ENCODE results near the gene SEMA3A.

SEMA3A gene

DNA sequence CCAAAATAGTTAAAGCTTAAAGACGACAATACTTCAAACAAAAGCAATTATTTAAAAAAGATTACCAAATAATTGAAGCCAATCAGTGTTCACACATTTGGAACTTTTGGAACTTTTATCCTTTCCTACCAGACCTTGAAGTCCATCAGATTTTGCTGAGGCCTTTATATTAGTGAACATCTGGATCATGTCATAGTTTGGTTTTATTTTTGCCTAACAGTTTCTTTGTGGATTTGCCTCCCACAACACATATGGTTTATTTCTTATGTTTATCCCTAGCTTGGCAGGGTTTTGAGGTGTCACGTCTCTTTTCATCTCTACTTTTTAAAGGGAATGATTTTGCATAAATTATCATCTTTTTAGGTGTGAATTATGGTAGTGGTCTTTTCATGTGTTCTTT lies 242.4 kb downstream of the SEMA3A start:
- H3K27me3 Mint-ChIP-seq, result no peaks in the 10 kb centered on the region
- H3K36me3 Mint-ChIP-seq, result no peaks in the 10 kb centered on the region
- H3K27ac Mint-ChIP-seq, result no peak overlapping the region
- H3K4me3 Mint-ChIP-seq, result no peak overlapping the region
- H3K9me3 Mint-ChIP-seq, result no peaks in the 10 kb centered on the region
- no peaks in the 10 kb centered on the region for H3K4me1 Mint-ChIP-seq

DNA sequence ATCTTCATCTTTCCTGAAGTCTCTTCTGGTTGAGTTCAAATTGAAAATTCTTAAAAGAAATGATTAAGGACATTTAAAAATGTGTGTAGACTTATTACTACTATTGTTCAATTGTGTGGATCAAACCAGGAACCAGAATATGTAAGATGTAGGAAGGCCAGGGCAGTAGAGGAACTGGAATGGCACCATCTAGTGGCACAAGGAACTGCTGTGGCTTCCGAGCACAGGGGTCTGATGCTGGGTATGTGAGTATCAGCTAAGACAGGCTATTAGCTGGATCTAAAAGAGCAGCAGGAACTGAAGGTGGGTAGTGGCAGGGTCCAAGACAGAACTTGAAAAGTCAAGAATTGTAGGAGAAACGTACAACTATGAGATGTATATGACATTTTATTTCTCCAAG lies 247.3 kb downstream of the SEMA3A start:
- no peak overlapping the region for H3K4me3 Mint-ChIP-seq
- no peak overlapping the region for H3K27ac Mint-ChIP-seq
- no peaks in the 10 kb centered on the region for H3K27me3 Mint-ChIP-seq
- no peaks in the 10 kb centered on the region for H3K36me3 Mint-ChIP-seq
- H3K4me1 Mint-ChIP-seq, result no peaks in the 10 kb centered on the region
- H3K9me3 Mint-ChIP-seq, result no peaks in the 10 kb centered on the region

DNA sequence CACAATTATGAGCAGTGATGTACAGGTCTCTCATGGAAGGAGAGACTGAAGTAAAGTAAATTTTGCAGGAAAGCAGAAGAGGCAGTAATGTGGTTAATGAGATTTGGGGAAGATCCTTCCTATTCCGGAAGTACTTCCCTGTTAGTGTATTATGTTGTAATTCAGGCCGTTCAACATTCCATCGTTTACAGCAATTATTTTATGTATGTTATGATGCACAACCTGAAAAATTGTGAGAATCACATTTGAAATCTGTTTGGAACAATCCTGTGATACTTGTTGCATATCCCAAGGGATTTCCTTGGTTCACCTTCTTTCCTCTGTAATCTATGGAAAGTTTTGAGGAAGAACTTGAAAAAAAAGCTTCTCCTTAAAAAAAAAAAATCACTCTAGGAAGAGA lies 247.8 kb downstream of the SEMA3A start:
- H3K4me1 Mint-ChIP-seq, result no peaks in the 10 kb centered on the region
- H3K27me3 Mint-ChIP-seq, result no peaks in the 10 kb centered on the region
- H3K4me3 Mint-ChIP-seq, result no peak overlapping the region
- no peak overlapping the region for H3K27ac Mint-ChIP-seq
- H3K9me3 Mint-ChIP-seq, result no peaks in the 10 kb centered on the region
- no peaks in the 10 kb centered on the region for H3K36me3 Mint-ChIP-seq

DNA sequence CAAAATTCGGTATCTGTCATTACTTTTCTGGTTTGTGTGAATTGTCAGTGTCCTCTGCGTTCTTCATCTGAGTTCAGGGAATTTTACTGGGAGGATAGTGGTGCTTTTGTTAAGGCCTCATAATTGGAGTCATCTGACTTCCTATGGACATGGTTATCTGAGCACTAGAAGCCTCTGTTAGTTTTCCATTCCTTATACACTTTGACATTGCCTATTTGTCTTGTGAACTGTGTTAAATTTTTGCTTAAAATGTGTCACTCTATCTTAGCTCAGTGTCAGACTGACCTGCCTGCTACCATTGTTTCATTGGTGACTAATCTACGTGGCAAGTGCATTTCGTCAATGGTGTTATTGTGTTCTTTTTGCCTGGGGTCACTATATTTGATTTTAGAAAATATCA lies 253.3 kb downstream of the SEMA3A start:
- no peaks in the 10 kb centered on the region for H3K36me3 Mint-ChIP-seq
- no peaks in the 10 kb centered on the region for H3K9me3 Mint-ChIP-seq
- no peak overlapping the region for H3K4me3 Mint-ChIP-seq
- no peaks in the 10 kb centered on the region for H3K4me1 Mint-ChIP-seq
- H3K27ac Mint-ChIP-seq, result no peak overlapping the region
- no peaks in the 10 kb centered on the region for H3K27me3 Mint-ChIP-seq

DNA sequence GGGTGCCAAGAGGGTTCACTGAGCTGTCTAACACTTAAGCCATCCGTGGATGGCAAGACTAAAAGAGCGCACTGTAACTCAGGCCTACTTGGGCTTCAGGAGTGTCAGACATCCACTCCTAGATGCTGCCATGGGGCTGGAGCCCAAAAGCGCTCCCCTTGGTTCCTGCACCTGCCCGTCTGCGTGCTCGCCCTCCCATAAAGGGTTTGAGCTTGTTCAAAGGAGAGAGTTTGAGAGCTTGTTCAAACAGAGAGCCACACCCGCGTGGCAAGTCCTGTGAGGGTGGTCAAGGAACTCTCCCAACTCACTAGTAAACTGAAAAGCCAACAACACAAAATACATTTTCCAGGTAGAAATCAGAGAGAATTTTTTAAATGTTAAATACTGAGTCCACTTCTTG lies 256.7 kb downstream of the SEMA3A start:
- Mint-ChIP-seq H3K36me3 (no peaks in the 10 kb centered on the region), H3K4me1 (peaks cover 3% of the 10 kb centered on the region), H3K9me3 (no peaks in the 10 kb centered on the region), H3K4me3 (no peak overlapping the region), H3K27ac (no peak overlapping the region), H3K27me3 (peaks cover 3% of the 10 kb centered on the region)

DNA sequence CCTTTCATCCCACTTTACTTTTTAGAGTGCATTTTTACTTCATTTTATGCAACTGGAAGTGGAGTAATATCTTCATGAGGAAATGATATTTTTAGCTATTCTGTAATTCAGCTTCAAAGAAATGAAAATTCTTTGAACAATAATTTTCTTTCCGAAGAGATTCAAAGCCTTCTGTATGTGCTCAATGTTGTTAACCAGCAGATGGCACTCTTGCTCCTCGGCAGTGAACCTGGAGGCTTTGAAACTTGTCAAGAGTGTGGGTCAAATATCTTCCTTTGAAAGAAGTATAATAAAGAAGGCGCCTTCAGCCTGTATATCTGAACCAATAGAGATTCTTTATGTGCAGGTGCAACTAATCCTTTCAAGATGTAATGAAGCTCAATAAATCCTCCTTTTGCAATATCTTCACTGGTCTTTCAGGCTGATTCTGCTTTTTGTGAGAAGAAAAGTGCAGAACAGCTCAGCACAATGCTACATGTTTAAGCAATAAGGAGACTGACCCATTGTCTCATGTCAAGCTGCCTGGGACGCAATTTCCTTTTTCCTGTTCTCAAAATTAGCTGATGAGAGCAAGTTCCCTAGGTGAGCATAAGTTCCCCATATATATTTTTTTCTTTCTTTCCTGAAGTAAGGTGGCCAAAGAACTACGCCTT lies 258.4 kb downstream of the SEMA3A start:
- Mint-ChIP-seq H3K4me3 (no peak overlapping the region), H3K9me3 (no peaks in the 10 kb centered on the region)

DNA sequence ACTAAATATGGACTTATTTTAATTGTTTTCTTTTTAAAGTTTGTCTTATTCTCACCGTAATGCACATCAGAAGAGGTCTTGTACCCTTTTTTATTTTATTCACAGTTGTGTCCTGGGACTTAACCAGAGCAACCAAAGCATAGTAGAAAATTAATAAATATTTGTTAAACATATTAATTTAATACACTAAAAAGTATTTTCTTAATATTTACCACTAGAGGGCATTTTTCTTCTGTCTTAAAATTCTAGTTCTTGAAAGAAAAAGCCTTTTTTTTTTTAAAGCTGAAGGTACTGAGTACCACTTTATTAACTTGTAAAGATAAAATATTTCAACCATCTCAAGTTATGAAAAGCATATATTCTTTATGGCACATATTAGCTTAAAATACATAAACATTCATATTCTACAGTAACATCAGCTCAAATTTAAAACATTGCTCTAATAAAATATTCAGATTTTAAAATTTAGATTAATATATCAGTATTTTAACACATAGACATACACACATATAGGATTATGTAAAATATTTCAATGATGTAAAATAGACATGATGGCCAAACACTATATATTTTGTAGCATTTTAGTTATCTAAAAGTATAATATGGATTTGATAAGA lies 260.4 kb downstream of the SEMA3A start:
- H3K27ac Mint-ChIP-seq, result no peak overlapping the region
- H3K9me3 Mint-ChIP-seq, result no peaks in the 10 kb centered on the region
- H3K4me3 Mint-ChIP-seq, result no peak overlapping the region
- H3K27me3 Mint-ChIP-seq, result peaks cover 3% of the 10 kb centered on the region
- H3K4me1 Mint-ChIP-seq, result peaks cover 3% of the 10 kb centered on the region
- no peaks in the 10 kb centered on the region for H3K36me3 Mint-ChIP-seq

More for the DNA sequence above, 258.4 kb downstream of the SEMA3A start:
- Mint-ChIP-seq H3K36me3 (no peaks in the 10 kb centered on the region), H3K27ac (no peak overlapping the region), H3K4me1 (peaks cover 3% of the 10 kb centered on the region), H3K27me3 (peaks cover 3% of the 10 kb centered on the region)

DNA sequence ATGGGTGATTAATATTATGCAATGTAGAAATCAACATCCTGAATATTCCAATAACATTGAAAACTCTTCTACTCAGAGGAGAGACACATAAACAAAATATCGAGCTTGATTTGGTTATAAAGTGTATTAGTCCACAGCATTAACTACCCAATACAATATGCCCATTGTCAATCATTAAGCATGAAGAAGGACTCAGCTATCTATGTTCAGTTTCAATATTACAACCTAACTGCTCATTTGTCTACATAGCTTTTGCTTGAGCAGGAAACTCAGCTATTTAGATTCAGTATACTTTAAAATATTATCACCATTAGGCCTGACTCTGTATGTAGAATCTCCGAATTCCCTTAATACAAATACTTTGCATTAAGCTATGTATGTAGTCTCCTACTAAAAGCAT lies 262.6 kb downstream of the SEMA3A start:
- peaks cover 3% of the 10 kb centered on the region for H3K27me3 Mint-ChIP-seq
- peaks cover 3% of the 10 kb centered on the region for H3K4me1 Mint-ChIP-seq
- H3K36me3 Mint-ChIP-seq, result no peaks in the 10 kb centered on the region
- no peak overlapping the region for H3K27ac Mint-ChIP-seq
- H3K4me3 Mint-ChIP-seq, result no peak overlapping the region
- no peaks in the 10 kb centered on the region for H3K9me3 Mint-ChIP-seq

DNA sequence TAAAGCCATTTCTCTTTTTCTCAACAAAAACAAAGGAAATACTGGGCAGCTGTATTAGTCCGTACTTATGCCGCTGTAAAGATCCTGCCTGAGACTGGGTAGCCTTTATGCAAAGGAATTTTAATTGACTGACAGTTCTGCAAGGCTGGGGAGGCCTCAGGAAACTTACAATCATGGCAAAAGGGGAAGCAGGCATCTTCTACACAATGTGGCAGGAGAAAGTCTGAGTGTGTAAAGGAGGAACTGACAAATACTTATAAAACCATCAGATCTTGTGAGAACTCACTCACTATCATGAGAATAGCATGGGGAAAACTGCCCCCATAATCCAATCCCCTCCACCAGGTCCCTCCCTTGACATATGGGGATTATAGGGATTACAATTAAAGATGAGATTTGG lies 264.3 kb downstream of the SEMA3A start:
- Mint-ChIP-seq H3K27ac (no peak overlapping the region), H3K4me3 (no peak overlapping the region), H3K9me3 (no peaks in the 10 kb centered on the region), H3K36me3 (no peaks in the 10 kb centered on the region), H3K27me3 (peaks cover 1% of the 10 kb centered on the region), H3K4me1 (no peaks in the 10 kb centered on the region)

DNA sequence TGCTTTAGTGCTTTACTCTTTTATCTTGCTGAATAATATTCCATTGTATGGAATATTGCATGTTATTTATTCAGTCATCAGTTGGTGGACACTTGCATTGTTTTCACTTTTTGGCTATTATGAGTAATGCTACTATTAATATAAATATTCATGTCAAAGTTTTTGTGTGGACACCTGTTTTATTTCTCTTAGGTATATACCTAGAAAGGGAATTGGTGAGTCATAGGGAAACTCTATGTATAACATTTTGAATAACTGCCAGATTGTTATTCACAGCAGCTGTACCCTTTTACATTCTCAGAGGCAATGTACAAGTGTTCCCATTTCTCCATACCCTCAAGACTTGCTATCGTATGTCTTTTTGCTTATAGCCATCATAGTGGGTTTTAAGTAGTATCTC lies 268.7 kb downstream of the SEMA3A start:
- Mint-ChIP-seq H3K36me3 (no peaks in the 10 kb centered on the region), H3K27me3 (no peaks in the 10 kb centered on the region), H3K4me3 (no peak overlapping the region), H3K27ac (no peak overlapping the region), H3K9me3 (no peaks in the 10 kb centered on the region), H3K4me1 (no peaks in the 10 kb centered on the region)

DNA sequence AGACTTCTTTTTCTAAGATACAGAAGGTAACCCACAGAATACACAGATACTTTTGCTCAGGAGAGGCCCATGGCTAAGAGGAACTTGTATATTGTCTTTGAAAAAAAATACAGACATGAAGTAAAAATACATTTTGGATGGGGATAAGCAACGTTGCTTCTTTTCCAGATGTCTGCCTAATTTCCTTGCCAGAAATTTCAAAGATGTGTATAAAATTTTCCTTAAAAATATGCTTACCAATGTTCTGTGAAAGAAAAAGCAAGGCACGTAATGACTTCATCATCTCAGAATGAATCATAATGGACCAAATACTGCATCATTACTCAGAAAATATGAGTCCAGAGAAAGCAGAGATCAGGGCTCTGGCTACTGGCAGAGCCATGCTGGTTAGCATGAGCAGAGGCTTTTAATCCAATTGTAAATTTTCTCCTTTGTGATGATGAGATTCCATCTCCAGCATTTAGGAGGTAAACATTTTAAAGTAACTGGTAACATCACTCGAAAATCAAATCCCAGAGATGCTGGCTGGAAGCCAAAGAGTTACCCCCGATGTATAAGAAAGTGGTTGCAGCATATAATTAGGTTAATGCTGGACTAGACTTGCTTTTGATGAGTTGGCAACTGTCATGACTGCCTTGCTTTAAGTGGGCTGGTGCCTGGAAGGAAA lies 272.5 kb downstream of the SEMA3A start:
- no peaks in the 10 kb centered on the region for H3K36me3 Mint-ChIP-seq
- no peaks in the 10 kb centered on the region for H3K9me3 Mint-ChIP-seq
- no peak overlapping the region for H3K4me3 Mint-ChIP-seq
- H3K4me1 Mint-ChIP-seq, result no peaks in the 10 kb centered on the region
- no peak overlapping the region for H3K27ac Mint-ChIP-seq
- no peaks in the 10 kb centered on the region for H3K27me3 Mint-ChIP-seq

DNA sequence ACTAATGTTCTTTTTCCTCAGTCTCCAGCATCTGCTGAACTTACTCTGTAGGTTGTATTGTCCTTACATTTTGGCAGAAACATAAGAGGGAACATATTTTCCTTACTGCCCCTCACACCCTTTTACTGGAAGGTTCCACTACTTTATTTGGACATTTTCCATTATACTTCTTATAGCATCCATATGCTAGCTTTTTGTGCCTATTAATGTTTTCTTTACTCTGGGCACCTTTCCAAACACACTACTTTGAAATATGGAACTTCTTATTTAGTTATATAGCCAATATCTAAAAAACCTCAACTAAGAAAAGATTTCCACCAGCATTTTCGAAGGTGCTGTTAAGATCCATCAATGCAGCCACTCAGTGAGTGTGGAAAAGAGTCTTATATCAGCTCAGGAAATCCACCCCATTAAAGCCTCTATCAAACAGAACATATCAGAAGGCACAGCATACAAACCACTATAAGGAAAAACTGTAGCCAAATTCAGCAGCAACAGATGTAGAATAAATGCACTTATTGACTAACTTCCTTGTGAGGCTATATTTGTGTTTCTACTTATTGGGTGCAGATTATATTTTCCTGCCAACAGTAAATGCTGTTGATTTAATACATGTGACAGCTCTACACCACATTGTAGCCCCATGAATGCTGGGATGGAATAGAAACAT lies 273.2 kb downstream of the SEMA3A start:
- Mint-ChIP-seq H3K36me3 (no peaks in the 10 kb centered on the region), H3K27me3 (peaks cover 1% of the 10 kb centered on the region), H3K4me3 (no peak overlapping the region)

DNA sequence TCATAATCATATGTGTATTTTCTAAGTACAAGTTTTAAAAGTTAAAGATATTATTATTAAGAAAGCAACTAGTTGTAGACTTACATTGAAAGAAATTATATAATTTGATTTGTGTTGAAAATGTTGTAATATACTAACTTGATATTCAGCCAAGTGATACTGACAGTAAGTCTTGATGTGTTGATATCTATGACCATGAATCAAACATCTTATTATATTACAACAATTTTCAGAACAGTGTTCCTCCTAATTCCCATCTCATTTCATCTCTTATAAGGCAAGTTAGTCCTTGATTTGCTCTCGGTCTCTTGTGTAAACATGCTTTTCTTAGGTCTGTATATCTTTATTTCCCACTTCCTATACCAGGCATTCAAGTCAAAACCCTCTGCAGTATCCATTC lies 276.4 kb downstream of the SEMA3A start:
- no peaks in the 10 kb centered on the region for H3K4me1 Mint-ChIP-seq
- peaks cover 4% of the 10 kb centered on the region for H3K9me3 Mint-ChIP-seq
- H3K27ac Mint-ChIP-seq, result no peak overlapping the region
- H3K27me3 Mint-ChIP-seq, result peaks cover 1% of the 10 kb centered on the region
- no peak overlapping the region for H3K4me3 Mint-ChIP-seq
- H3K36me3 Mint-ChIP-seq, result no peaks in the 10 kb centered on the region

More for the DNA sequence above, 273.2 kb downstream of the SEMA3A start:
- H3K4me1 Mint-ChIP-seq, result no peaks in the 10 kb centered on the region
- no peak overlapping the region for H3K27ac Mint-ChIP-seq
- no peaks in the 10 kb centered on the region for H3K9me3 Mint-ChIP-seq

DNA sequence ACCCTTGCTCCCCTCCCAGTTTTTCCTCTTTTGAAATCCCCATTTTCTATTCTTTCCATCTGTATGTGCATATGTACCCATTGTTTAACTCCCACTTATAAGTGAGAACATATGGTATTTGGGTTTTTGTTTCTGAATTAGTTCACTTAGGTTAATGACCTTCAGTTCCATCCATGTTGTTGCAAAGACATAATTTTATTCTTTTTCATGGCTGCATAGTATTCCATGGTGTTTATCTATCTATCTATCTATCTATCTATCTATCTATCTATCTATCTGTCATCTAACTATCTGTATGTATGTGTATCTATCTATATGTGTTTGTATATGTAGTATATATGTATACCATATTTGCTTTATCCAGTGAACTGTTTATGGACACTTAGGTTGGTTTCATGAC lies 281.4 kb downstream of the SEMA3A start:
- Mint-ChIP-seq H3K9me3 (peaks cover 7% of the 10 kb centered on the region), H3K36me3 (no peaks in the 10 kb centered on the region), H3K27me3 (peaks cover 3% of the 10 kb centered on the region), H3K4me1 (no peaks in the 10 kb centered on the region), H3K4me3 (no peak overlapping the region), H3K27ac (no peak overlapping the region)

DNA sequence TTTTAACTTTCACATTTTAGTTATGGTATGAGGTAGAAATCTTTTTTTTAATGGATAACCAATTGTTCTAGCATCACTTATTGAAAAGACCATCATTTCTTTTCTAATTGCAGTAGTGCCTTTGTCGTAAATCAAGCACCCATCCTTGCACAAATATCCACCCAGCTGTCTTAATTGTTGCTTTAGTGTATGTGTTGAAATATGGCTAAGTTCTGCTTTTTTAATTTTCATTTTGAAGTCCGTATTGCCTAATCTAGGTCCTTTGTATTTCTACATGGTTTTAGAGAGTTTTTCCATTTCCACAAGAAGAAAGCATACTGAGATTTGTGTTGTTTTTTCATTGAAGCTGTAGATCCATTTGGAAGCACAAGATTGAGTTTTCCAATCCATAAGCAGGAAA lies 286.1 kb downstream of the SEMA3A start:
- Mint-ChIP-seq H3K27ac (no peak overlapping the region), H3K4me1 (no peaks in the 10 kb centered on the region), H3K27me3 (peaks cover 2% of the 10 kb centered on the region), H3K36me3 (no peaks in the 10 kb centered on the region), H3K9me3 (peaks cover 6% of the 10 kb centered on the region), H3K4me3 (no peak overlapping the region)
